CD1c-positive myeloid dendritic cell (primary cell): ENCODE data around the gene CNTN4.

Experiments
- DNase-seq: peaks from one replicate; pipeline ENCODE4 v3.0.0-alpha.2; 2016; ENCODE audit errors: extremely low spot score

CNTN4 gene

GRCh38 chr3:2266606-2267005, 167.9 kb downstream of the CNTN4 start:
- no peak for DNase-seq

- no peak for DNase-seq
Observed at GRCh38 chr3:2268779-2269178, 170.1 kb downstream of the CNTN4 start.

GRCh38 chr3:2274526-2274925, 175.9 kb downstream of the CNTN4 start:
- no peak for DNase-seq

- DNase-seq = no peak
Observed at GRCh38 chr3:2283818-2284217, 185.2 kb downstream of the CNTN4 start.

- DNase-seq = no peak
Observed at GRCh38 chr3:2300938-2301337, 202.3 kb downstream of the CNTN4 start.

- DNase-seq = no peak
Observed at GRCh38 chr3:2301361-2301760, 202.7 kb downstream of the CNTN4 start.

GRCh38 chr3:2303566-2303965, 204.9 kb downstream of the CNTN4 start:
- no peak for DNase-seq

GRCh38 chr3:2311022-2311421, 212.4 kb downstream of the CNTN4 start:
- no peak for DNase-seq

GRCh38 chr3:2317521-2317920, 218.9 kb downstream of the CNTN4 start:
- DNase-seq = no peak

- no peak for DNase-seq
Observed at GRCh38 chr3:2334921-2335320, 236.3 kb downstream of the CNTN4 start.

GRCh38 chr3:2343031-2343682, 244.5 kb downstream of the CNTN4 start:
- DNase-seq = no peak

- DNase-seq = no peak
Observed at GRCh38 chr3:2352134-2352762, 253.6 kb downstream of the CNTN4 start.

- no peak for DNase-seq
Observed at GRCh38 chr3:2354702-2355101, 256.0 kb downstream of the CNTN4 start.

- DNase-seq = no peak
Observed at GRCh38 chr3:2356298-2356950, 257.8 kb downstream of the CNTN4 start.

- DNase-seq = no peak
Observed at GRCh38 chr3:2360815-2361214, 262.1 kb downstream of the CNTN4 start.

- DNase-seq = no peak
Observed at GRCh38 chr3:2362122-2362521, 263.5 kb downstream of the CNTN4 start.

GRCh38 chr3:2363854-2364253, 265.2 kb downstream of the CNTN4 start:
- DNase-seq = no peak

- DNase-seq = no peak
Observed at GRCh38 chr3:2370317-2370716, 271.7 kb downstream of the CNTN4 start.

GRCh38 chr3:2372306-2372705, 273.6 kb downstream of the CNTN4 start:
- no peak for DNase-seq

- no peak for DNase-seq
Observed at GRCh38 chr3:2375376-2375775, 276.7 kb downstream of the CNTN4 start.

GRCh38 chr3:2377281-2377680, 278.6 kb downstream of the CNTN4 start:
- no peak for DNase-seq

- DNase-seq = no peak
Observed at GRCh38 chr3:2390926-2391532, 292.4 kb downstream of the CNTN4 start.

GRCh38 chr3:2391896-2392295, 293.2 kb downstream of the CNTN4 start:
- no peak for DNase-seq
